ENCODE results near the gene APOBEC3B. TPM values are rescaled to one million over a fixed set of nuclear protein-coding genes. Genes with fewer than 3 reads are reported as not detected.

Gene APOBEC3B
- total and polyA plus RNA-seq, 2 donors (not counting 1 experiment from before 2014, with no cell fraction given), result 2.4 to 7.9 TPM

GRCh38 chr22:38966380-38966702 is 15.8 kb upstream of the APOBEC3B start:
- Histone ChIP-seq H3K4me1 (ENCODE audit: control insufficient read depth in 2 of 2, insufficient read depth in 2 of 2, low read length in 2 of 2) (peaks cover 10 to 24% of the 10 kb centered on the region in 2 donors), H3K36me3 (replicated peaks in 1 of 2; ENCODE audit: control extremely low read depth in 1 of 2, control insufficient read depth in 1 of 2, extremely low read depth in 1 of 2, insufficient read depth in 2 of 2, low read length in 1 of 2) (no peaks in the 10 kb centered on the region), H3K9me3 (ENCODE audit: control extremely low read depth in 1 of 3, control insufficient read depth in 2 of 3, insufficient read depth in 1 of 3, low read length in 2 of 3) (no peaks in the 10 kb centered on the region), H2AFZ (ENCODE audit: insufficient read depth, low read depth, low read length, poor library complexity, severe bottlenecking) (no peak overlapping the region), H3K4me3 (ENCODE audit: control extremely low read depth in 1 of 5, extremely low read depth in 1 of 5, insufficient read depth in 1 of 5, low read depth in 2 of 5, low read length in 4 of 5) (no peak overlapping the region), H3K79me2 (ENCODE audit: control insufficient read depth, insufficient read depth, low read length) (no peaks in the 10 kb centered on the region), H3K4me2 (replicated peaks; ENCODE audit: low read depth, low read length, poor library complexity, severe bottlenecking) (no peak overlapping the region), H3K9ac (ENCODE audit: low read length) (no peak overlapping the region), H3K27me3 (replicated peaks in 1 of 4; ENCODE audit: control extremely low read depth in 1 of 4, control insufficient read depth in 3 of 4, insufficient read depth in 4 of 4, low read length in 3 of 4) (peaks cover 0 to 18% (median 0%) of the 10 kb centered on the region in 4 experiments), H3K27ac (ENCODE audit: low read length in 2 of 2) (no peak overlapping the region), H4K20me1 (ENCODE audit: control insufficient read depth, insufficient read depth, low read length, poor library complexity, severe bottlenecking) (no peaks in the 10 kb centered on the region)
- no peaks in the 10 kb centered on the region for H3K9me3 Mint-ChIP-seq (ENCODE audit: insufficient read depth)
- TF ChIP-seq CTCF (IDR thresholded peaks at IDR 0.05), result no peak
- TF ChIP-seq EZH2 (IDR thresholded peaks at IDR 0.05; ENCODE audit: borderline replicate concordance, insufficient read depth, low read depth, low read length, poor library complexity, severe bottlenecking), result no peak
- DNase-seq (no peak), ATAC-seq (ENCODE audit: low read depth) (no peak)
- WGBS (ENCODE audit: insufficient coverage), result 78% methylated on average over 5 of the region's 5 CpGs
- H3K4me3 Mint-ChIP-seq, result no peak overlapping the region
- peaks cover 19% of the 10 kb centered on the region for H3K4me1 Mint-ChIP-seq
- intact Hi-C loops (cut with micrococcal nuclease), result no loop called here
- ChIA-PET POLR2A (no interaction called here), CTCF (interaction anchor here (11.1 kb wide), 1 partner anchor 39 kb away, joined by 133 read pairs; no protein-coding TSS in a partner anchor)
- no peak overlapping the region for H3K27ac Mint-ChIP-seq
- H3K27me3 Mint-ChIP-seq, result peaks cover 21% of the 10 kb centered on the region

DNA sequence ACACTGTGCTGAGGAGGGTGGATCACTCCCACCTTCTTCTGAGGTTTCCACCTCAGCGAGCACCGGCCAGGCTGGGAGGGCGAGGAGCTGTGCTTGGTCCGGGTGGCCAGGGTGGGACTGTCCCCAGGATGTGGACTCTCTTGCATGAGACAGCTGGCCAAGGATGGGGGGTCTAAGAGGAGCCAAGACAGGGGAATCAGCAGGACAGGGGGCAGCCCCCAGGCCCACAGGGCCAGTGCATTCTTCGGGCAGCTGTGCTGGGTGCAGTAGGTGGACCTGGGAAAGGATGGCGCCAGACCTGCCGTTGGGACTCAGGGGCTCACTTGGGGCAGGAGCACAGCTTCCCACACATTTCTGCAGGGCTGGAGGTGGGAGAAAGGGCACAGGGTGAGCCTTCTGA is 15.2 kb upstream of the APOBEC3B start:
- Histone ChIP-seq H3K4me2 (replicated peaks; ENCODE audit: low read depth, low read length, poor library complexity, severe bottlenecking) (no peak overlapping the region), H3K9me3 (ENCODE audit: control extremely low read depth in 1 of 3, control insufficient read depth in 2 of 3, insufficient read depth in 1 of 3, low read length in 2 of 3) (no peaks in the 10 kb centered on the region), H3K27me3 (replicated peaks in 1 of 4; ENCODE audit: control extremely low read depth in 1 of 4, control insufficient read depth in 3 of 4, insufficient read depth in 4 of 4, low read length in 3 of 4) (peaks cover 0 to 22% (median 0%) of the 10 kb centered on the region in 4 experiments), H3K36me3 (replicated peaks in 1 of 2; ENCODE audit: control extremely low read depth in 1 of 2, control insufficient read depth in 1 of 2, extremely low read depth in 1 of 2, insufficient read depth in 2 of 2, low read length in 1 of 2) (no peaks in the 10 kb centered on the region), H3K4me3 (ENCODE audit: control extremely low read depth in 1 of 5, extremely low read depth in 1 of 5, insufficient read depth in 1 of 5, low read depth in 2 of 5, low read length in 4 of 5) (no peak overlapping the region), H3K4me1 (ENCODE audit: control insufficient read depth in 2 of 2, insufficient read depth in 2 of 2, low read length in 2 of 2) (peaks cover 10 to 24% of the 10 kb centered on the region in 2 donors), H3K27ac (ENCODE audit: low read length in 2 of 2) (no peak overlapping the region), H2AFZ (ENCODE audit: insufficient read depth, low read depth, low read length, poor library complexity, severe bottlenecking) (no peak overlapping the region), H3K9ac (ENCODE audit: low read length) (no peak overlapping the region), H3K79me2 (ENCODE audit: control insufficient read depth, insufficient read depth, low read length) (no peaks in the 10 kb centered on the region), H4K20me1 (ENCODE audit: control insufficient read depth, insufficient read depth, low read length, poor library complexity, severe bottlenecking) (no peaks in the 10 kb centered on the region)
- ATAC-seq (ENCODE audit: low read depth) (no peak), DNase-seq (no peak)
- H3K9me3 Mint-ChIP-seq (ENCODE audit: insufficient read depth), result no peaks in the 10 kb centered on the region
- 91% methylated on average over 7 of the region's 7 CpGs for WGBS (ENCODE audit: insufficient coverage)
- H3K4me3 Mint-ChIP-seq, result no peak overlapping the region
- ChIA-PET CTCF (interaction anchor here (0.6 to 11.1 kb wide), 2 partner anchors 38 to 253 kb away, joined by 3 to 133 read pairs; no protein-coding TSS in a partner anchor), POLR2A (no interaction called here)
- H3K4me1 Mint-ChIP-seq, result peaks cover 19% of the 10 kb centered on the region
- H3K27ac Mint-ChIP-seq, result no peak overlapping the region
- intact Hi-C loops (cut with micrococcal nuclease), result no loop called here
- H3K27me3 Mint-ChIP-seq, result peaks cover 25% of the 10 kb centered on the region
- TF ChIP-seq EZH2 (IDR thresholded peaks at IDR 0.05; ENCODE audit: borderline replicate concordance, insufficient read depth, low read depth, low read length, poor library complexity, severe bottlenecking) (no peak), CTCF (IDR thresholded peaks at IDR 0.05) (no peak)
